Activated CD8-positive, alpha-beta memory T cell treated with anti-CD3 and anti-CD28 coated beads for 4 hours (primary cell): ENCODE data around the gene POLR2H.

Source experiments
- DNase-seq, 2 donors: peaks; one replicate each; pipeline ENCODE4 v3.0.0-alpha.2; 2020; ENCODE audit warnings: low read depth in 2 of 2

POLR2H gene

GRCh38 chr3:184387174-184387714 lies 25.7 kb downstream of the POLR2H start:
- DNase-seq, result no peak

DNA sequence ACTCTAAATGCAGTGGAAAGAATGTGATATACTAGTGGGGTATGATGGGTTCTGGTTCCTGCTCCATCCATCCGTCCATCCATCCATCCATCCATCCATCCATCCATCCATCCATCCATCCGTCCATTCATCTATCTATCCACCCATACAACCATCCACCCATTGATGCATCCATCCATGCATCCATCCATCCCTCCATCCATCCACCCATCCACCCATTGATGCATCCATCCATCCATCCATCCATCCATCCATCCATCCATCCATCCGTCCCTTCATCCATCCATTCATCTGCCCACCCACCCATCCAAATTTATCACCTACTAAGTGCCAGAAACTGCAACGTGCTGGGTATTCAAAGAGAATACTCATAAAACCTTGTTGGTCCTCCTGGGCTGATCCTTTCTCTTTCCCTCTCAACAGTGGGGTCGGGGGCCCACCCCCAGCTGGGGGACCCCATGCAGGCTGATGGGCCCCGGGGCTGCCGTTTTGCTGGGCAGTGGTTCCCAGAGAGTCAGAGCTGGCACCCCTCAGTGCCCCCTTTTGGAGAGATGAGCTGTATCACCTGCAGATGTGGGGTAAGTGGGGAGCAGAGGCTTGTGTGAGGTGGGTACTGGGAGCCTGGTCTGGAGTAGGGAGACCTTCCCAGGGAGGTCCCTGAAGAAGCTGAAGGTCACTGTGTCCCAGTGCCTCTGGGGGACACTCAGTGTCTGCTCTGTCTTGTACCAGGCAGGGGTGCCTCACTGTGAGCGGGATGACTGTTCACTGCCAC lies 26.8 kb downstream of the POLR2H start:
- DNase-seq, result no peak

- no peak for DNase-seq
Measured at GRCh38 chr3:184388936-184389230, 27.4 kb downstream of the POLR2H start.

- no peak for DNase-seq
Measured at GRCh38 chr3:184389384-184389783, 27.9 kb downstream of the POLR2H start.

GRCh38 chr3:184389935-184390528 lies 28.5 kb downstream of the POLR2H start:
- no peak for DNase-seq

DNA sequence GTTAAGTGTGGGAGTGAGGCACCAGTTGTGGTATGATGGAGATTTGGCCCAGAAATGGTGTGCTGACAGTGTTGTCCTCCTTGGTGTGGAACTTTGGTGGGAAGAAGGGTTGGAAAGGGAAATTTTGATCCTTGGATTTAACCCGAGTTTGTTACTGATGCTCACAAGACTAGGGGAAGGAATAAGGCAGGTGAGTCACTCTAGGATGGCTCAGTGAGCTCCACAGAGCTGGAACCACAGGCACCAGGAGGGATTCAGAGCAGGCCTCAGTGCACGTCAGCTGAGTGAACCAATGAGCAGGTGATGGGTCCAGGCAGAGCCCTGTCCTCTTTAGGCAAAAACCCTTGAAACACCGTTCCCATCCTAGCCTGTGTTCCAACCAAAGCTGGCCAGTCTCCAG lies 29.8 kb downstream of the POLR2H start:
- DNase-seq, result no peak

- DNase-seq, result no peak
Measured at GRCh38 chr3:184395320-184395660, 33.8 kb downstream of the POLR2H start.

DNA sequence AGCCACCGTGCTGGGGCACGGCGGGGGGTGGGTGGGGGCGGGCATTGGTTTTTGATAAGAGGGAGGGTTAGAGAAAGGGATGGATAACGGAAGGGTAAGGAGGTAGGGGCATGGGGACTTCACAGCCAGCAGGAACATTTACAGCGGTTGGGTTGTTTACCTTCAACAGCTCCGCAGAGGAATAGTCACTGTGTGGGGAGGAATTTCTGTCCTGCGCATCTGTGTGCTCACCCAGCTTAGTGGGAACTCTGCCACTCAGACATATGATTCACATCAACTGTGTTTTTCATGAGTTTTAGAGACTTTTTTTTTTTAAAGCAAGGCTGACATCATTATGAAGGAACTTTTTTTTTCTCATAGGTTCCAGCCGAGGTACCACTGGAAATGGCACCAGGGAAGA lies 37.9 kb downstream of the POLR2H start:
- no peak for DNase-seq

DNA sequence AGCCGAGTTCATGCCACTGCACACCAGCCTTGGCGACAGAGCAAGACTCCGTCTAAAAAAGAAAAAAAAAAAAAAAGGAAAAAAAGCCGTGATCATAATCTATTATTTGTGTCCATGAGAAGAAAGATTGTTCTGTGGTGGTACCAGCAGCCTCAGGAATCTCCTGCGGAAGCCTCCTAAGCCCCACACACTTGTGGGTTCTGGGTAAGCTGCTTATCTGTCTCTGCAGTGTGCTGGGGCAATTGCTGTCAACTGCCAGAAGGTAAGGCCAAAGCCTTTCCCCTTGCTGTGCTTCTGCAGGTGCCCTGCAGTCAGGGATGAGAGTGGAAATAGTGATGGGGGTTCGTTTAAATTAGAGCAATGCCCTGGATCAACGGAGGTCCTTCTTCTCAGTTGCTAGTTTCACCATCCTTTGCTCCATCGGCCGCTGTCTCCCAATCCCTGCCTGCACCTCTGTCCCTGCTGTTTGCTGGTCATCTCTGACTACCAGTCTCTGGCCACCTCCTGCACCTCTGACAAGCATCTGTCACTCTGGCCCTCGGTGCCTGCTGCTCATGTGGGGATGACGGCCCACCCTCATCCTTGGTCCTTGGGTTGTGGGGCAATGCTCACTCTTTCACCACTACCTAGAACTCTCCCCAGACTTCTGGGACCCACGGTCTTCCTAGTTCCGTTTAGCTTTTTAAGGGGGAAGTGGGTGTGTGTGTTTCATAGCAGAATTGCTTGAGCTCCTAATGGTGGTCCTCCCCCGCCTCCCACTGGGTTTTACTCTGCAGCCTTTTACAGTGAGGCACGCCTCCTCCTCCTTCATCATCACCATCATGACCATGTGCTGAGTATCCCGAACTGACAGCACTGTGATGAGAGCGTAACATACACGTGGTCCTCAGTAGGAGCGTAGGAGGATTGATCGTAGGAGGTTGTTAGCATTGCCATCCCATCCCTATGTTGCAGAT lies 43.8 kb downstream of the POLR2H start:
- DNase-seq, result no peak

DNA sequence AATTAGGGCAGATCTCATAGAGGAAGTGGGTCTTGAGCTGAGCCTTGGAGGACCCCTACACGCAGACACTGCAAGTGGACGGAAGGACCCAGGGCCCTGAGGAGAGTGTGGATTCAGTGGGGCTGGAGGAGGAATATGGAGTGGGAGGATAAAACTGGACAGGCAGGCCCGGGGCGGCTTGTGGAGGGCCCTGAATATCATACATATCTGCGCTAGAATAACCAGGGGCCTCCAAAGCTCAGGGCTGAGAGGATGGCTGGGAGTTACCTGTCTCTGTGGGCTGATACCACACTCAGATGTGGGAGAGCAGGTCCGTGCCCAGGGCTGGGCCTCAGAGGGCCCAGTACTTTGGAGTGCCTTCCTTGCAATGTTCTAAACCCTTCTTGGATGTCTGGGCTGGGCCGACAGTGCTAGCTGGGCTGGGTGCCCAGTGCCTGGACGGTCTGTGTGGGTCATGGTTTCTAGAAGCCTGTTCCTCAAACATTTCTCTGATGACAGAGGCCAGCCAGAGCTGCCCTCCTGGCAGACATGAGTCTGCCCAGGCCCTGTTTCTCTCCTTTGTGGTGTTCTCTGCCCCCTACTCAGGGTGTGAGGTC lies 47.9 kb downstream of the POLR2H start:
- DNase-seq, result no peak

GRCh38 chr3:184409946-184410500 lies 48.5 kb downstream of the POLR2H start:
- no peak for DNase-seq

DNA sequence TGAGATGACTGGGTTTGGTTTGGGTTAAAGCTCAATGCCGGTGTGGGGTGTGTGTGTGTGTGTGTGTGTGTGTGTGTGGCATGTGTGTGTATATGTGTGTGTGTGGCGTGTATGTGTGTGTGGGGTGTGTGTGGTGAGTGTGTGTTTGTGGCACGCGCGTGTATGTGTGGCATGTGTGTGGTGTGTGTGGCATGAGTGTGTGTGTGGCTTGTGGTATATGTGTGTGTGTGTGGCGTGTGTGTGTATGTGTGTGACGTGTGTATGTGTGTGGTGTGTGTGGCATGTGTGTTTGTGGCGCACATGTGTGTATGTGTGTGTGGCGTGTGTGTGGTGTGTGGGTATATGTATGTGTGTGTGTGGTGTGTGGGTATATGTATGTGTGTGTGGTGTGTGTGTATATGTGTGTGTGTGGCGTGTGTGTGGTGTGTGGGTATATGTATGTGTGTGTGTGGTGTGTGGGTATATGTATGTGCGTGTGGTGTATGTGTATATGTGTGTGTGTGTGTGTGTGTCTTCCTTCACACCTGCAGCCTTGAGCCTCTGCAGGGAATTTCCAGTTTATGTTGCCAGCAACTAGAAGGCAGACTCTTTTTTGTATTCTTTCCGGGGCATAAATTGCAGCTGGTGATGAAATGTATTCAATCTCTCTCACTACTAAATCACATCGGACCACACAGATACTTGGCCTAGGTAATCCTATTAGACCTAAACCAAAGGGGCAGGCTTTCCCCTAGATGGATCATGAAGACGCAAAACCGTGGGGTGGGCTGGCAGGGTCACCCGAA lies 53.1 kb downstream of the POLR2H start:
- no peak for DNase-seq

DNA sequence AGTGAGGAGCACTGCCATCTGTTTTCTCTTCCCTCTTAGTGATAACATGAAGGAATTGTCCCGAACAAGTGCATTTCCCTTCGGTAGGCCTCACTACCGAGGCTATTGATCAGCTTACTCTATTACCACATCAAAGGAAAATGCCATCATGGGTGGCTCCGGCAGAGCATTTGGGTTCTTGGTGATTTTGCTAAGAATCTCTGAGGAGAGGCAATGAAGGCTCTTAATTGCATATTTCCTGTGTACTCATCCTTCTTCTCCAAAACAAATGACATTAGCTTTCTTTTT lies 53.6 kb downstream of the POLR2H start:
- DNase-seq, result no peak

DNA sequence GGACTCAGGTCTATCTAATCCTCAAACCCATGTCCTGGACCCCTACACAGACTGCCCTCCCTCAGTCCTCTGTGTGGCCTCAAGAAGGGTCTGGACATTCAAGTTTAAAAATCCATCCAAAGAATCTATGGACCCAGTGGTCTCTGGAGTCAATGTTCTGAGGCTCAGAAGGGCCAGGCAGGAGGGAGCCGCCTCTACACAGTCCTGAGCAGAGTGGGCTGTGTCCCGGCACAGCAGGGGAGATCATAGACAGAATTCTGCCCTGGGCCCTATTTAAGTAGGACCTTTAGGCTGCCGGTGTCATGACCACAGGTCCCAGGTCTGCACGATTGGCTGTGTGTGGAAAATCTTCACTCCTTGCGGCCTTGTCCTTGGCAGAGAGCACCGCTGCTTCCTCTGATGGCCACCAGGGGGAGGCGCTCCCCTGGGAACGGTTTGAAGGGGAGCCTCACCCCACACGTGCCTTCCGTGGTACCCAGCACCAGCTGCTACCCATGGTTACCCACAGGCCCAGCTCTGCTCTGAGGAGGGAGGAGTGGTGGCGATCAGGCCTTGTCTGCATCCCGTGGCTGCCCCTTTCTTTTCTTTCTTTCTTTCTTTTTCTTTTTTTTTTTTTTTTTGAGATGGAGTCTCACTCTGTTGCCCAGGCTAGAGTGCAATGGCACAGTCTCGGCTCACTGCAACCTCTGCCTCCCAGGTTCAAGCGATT lies 56.3 kb downstream of the POLR2H start:
- peak; percentile 25 to 39 for DNase-seq
